Posterior vena cava (tissue), 2 donors: Measurements from ENCODE around the gene NINJ2. TPM values are rescaled to one million over a fixed set of nuclear protein-coding genes. Genes with fewer than 3 reads are reported as not detected.

Experiments used
- DNase-seq: peaks from one replicate; pipeline ENCODE4 v3.0.0-alpha.2; 2020; ENCODE audit warnings: low spot score
- intact Hi-C, 2 donors: fragments of 100-400 bp; cut with DNase I; formaldehyde crosslinking; loops; one replicate each; pipeline versions ENCODE4 v1.14.1 to v1.14.2; 2022 to 2023
- total RNA-seq, 2 donors: library from RNA; stranded (reverse); fragmentation: NEBNext Ultra II Directional; extraction: Animal tissue kit (Norgen Biotek cat#: 25700); gene quantifications; one replicate each; pipeline ENCODE4 v1.2.1, GENCODE V29; 2021
- donor health status: DM: yes; HTN: yes; CAD: no.
- donor health status: DM: yes; HTN: yes; CAD: no.

Gene NINJ2
- total RNA-seq, 2 donors from 2014 or later: 4.6 to 5.6 TPM

DNA sequence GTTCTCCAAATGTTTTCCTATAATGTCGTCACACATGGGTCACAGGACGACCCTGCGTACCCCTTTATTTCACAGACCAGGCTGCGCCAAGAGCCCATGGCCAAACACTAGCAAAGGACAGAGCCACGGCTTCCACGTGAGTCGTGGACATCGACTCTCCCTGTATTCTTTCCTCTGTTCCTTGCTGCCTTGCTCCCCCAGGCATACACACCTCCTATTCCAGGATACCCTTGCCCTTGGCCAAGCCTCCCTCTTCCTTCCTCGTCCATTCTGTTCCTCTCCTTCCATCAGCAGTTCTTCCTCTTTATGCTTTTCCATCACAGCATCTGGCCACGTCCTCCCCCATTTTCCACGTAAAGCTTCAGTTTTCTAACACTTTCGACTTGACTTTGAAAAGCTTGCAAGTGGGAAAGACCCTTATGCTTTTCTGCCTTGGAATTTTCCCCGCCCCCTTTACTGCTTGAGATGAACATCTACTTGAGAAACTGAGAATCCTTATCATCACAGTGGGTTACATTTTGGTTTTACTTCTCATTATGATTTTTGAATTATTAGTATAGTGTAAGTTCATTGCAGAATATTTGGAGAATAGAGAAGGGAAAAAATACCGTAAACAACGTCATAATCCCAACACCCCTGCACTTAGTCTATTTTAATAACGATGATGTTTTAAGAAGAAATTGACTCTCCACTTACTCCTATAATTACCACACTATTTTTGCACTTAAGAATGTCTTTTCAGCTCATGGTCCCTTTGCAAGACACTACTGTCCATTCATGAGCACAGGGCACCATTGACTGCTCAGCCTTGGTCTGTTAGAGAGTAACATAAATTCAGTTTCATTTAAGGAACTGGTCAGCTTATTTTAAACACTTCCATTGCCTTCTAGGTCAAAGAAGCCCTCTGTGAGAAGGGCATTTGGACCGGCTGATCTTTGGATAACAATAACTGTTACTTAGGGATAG is 15.8 kb upstream of the NINJ2 start:
- intact Hi-C loops: no loop called here
- no peak for DNase-seq

DNA sequence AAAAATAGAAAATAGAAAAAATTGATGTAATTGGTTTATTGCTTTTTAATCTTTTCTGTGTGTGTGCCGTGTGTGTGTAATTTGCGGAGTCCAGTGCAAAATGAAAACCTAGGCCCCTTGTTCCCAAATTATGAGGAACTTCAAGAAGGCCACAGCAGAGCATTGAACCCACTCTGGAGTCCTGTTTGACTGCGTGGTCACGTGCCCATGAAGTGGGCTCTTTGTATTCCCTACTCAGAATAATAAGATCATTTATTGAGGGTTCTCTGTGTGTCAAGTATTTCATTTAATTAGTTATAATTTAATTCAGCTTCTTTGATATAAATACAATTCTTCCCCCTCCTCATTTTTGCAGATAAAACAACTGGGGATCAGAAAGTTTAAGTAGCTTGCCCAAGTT is 12.3 kb upstream of the NINJ2 start:
- intact Hi-C loops: no loop called here
- DNase-seq: no peak

DNA sequence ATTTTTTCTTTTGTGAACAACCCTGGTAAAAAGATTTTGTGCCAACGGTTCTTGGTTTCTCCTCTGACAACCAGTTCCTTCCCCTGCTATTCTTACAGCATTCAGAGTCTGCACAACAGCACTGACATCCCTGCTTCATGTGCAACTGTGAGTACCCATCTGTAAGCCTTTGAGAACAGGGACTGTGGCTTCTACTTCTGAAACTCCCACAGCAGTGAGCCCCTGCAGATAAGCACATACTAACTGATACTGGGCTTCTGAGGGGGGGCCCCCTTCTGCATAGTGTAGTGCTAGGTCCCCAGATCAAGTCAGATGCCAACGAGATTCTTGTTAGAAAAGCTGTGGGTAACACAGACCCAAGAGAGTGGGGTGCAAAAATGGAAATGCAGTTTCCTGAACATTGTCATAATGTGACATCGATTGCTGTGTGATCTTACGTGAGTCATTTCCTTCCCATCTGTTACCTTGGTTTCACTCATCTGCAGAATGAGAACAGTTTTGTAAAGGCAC is 11.1 kb upstream of the NINJ2 start:
- no peak for DNase-seq
- intact Hi-C loops: no loop called here

DNA sequence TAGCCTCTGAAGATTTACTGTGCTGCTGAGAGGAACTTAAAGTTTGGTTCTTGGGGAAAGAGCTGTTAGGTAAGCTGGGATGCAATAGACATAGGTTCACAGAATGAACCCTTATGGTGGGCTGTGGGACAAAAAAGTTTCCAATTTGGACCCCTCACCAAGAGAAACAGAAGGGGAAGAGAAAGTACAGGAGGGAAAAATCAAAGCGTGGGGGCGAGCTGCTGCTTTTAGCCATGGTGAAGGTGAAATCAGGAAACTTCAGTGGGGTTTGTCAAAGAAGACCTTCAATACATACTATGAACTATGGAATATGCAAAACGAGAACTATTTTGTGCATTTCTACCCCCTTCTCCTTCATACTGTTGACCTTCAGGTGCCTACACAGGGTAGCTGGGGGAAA is 10.6 kb upstream of the NINJ2 start:
- DNase-seq: no peak
- intact Hi-C loops: no loop called here

DNA sequence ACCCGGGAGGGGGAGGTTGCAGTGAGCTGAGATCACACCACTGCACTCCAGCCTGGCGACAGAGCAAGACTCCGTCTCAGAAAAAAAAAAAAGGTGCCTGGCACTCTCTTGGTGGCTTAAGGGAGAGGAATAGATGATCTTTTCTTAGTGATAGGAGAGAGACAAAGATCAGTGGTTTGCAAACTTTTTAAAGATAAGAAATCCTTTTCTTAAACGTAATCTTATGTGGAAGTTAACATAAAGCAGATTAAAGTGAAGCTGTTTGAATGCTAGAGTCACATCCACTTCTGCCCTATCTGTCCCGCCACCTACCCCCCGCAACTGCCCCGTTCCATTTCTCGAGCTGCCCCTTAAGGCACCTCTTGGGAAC is 6.3 kb upstream of the NINJ2 start:
- no peak for DNase-seq
- intact Hi-C loops: no loop called here

DNA sequence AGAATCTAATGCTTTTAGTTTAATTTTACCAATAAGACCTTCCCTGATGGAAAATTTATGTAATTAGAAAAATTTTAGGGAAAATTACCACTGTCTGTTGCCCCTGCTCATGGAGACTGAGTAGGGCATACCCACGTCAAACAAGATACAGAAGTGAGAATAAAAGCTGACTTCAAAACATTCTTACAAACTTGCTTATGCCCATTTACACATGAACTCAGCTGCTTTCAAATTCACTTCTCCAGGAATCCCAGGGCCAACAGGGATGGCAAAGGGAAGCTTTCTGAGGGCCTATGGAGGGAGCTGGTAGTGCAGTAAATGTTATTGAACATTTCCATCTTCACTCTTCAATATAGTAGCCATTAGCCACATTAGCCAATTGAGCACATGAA is 4.8 kb upstream of the NINJ2 start:
- intact Hi-C loops: no loop called here
- no peak for DNase-seq

DNA sequence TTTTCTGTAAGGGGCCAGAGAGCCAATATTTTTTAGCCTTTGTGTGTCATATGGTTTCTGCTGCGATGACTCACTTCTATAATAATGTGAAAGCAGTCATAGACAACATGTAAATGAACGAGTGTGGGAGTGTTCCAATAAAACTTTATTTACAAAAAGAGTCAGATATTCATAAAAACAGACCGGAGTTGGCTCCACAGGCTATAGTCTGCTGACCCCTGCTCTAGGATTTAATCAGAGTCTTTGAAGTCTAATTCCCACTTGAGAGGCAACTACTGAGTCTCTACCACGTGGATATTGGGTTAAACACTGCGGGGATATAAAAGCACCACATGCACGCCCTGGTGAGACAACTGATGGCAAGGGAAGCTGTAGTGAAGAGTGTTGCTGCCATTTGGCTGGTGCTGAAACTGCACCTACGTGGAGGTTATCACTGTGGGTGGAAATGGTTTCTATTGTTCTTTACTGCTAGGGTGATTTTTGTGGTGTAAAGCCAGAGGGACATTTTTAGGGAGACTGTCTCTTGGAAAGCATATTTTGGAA is 3.6 kb upstream of the NINJ2 start:
- no peak for DNase-seq
- intact Hi-C loops: no loop called here

DNA sequence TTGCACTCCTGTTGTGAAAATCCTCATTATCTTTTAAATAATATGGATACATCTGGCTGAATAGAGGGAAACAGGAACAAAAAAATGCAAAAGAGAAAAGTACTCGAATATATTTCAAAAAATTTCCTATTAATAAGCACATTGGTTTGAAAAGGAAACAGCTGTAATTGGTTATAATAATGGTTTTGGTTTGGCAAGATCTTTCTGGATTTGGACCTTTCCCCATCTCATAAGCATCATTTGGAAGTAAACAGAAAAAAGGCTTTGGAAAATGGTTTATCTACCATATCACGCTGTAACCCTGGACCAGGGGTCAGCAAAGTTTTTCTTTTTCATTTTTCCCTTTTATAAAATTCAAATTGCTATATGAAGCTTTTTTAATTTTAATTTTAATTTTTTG is 2.8 kb upstream of the NINJ2 start:
- intact Hi-C loops: no loop called here

DNA sequence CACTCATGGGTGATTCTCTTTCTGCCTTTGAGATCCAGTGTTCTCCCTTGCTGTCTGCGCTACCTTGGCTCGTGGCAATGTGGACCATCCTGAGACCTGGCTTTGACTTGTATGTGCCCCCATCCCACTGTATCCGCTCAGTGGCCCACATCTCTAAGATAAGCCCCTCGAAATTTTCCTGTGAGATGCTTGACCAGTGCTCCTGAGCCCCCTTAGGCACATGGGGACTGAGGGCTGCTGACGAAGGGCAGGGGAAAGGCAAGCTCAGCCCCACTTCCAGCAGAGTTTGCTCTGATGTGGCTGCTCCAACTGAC is 1.5 kb upstream of the NINJ2 start:
- intact Hi-C loops: loop anchor here in 1 of 2 donors (1.0 kb wide), 1 partner anchor 17 kb away; no protein-coding TSS in a partner anchor
- DNase-seq: no peak

More for the DNA sequence above, 2.8 kb upstream of the NINJ2 start:
- DNase-seq: no peak

DNA sequence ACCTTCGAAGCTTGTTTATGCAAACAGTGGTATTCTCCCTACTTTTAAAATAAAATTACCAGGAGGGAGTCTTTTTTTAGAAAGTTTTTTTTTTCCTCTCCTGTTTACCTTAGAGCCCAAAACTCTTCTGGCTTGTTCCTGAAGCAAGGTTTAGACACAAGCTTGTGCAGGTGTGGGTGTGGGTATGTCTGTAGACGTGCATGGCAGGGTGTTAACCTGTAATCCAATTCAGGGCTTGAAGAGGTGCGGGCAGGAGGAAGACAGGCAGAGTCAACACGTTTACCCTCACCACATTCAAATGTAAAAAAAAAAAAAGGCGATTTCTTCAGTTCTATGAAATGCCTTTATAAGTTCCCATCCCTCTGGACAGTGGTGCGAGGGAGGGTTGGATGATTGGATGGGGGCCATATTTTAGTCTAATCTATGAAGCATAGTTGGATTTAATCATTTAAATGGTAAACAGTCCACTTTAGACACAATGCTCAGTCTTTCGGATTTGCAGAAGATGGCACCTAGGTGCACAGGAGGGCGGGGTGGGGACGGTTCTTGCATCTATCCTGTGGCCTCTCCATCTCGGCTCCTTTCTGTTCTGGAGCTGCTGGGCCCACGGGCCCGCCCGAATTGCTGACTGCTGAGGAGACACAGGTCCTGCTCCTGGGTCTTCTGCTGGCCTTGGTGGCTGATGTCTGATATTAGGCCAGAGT is 982 bp upstream of the NINJ2 start:
- no peak for DNase-seq
- intact Hi-C loops: loop anchor here in 1 of 2 donors (1.0 kb wide), 1 partner anchor 17 kb away; no protein-coding TSS in a partner anchor

DNA sequence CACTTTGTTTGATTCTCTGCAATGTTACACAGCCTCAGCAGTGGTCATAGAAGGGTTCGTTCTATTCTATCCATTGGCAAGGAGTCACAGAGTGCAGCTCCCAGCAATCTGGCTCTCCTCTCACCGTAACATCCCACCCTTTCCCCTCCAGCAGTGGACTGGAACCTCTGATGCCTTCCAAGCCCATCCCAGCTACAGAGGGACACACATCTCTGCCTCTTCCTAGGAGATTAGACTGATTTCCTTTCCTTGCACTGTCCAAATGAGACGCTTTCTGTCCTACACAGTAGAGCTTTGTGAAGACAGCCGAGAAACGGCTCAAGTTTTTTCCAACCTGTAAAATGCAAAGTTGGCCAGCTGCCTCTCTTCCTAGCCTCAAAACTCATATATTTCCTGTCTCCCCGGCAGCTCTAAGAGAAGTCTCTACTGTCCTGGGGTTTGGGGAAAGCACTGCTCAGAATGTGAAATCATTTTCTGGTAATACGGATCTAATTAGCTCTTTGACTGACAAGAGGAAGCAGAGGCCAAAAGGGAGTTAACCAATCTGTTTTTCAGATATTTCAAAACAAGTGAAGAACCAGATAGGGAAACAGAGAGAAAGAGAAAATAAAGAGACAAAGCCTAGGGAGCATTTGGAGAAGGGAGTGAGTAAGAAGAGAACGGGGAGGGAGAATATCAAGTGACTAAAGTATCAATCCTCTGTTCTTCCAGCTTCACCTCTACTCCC is 516 bp downstream of the NINJ2 start:
- intact Hi-C loops: no loop called here
- DNase-seq: no peak

DNA sequence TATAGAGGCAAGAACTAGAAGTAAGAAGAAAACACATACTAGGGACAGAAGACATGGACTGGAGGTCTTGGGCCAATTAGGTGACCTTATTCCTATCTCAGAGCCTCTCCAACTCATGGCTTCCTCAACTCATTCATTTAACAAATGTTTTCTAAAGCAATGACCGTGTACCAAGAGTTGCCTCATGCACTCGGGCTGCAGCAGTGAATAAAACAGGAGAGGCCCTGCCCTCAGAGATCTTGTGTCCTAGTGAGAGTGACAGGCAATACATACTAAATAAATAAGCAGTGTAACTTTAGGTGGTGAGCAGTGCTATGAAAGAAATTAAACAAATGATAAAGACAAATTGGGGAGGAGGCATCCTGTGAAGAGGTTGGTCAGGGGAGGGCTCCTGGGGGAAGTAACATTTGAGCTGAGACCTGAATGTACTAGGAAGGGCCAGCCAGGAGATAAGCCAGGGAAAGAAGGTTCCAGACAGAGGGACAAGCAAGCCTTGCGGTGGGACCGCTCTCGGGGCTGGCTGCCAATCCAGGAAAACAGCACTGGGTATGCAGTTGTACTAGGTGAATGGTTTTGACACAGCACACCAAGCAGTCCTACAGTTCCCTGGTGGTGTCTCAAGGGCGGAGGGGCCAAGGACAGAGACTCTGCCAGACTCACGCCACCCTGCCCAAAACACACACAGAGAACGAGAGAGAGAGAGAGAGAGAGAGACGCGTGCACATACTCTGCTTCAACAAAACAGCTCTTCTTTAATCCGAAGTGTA is 1.3 kb downstream of the NINJ2 start:
- no peak for DNase-seq
- intact Hi-C loops: no loop called here

DNA sequence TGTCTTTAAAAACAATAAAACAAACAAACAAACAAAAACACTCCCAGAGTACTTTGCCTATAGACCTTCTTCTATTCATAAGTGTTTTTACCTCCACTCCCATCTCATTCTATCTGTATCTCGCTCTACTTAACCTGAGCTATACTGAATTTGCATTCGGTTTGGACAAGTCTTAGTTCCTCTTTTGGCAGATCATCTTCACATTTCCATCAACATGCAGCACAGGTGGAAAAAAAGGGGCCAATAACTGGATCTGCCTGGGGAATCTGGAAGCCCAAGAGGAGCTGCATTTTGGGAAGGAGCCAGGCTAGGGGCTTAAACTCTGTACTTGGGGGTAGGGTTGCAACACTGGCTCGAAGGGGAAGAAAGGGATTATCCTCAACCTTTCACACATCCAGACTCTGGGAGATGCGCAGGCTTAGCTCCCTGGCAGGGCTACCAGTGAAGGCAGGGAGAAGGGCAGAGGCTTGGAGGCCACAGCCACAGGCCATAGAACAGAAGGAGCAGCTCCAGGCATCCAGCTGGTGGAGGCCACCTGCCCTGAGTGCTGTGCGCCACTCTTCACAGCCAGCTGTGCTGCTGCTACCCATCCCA is 4.1 kb downstream of the NINJ2 start:
- intact Hi-C loops: loop anchor here in 1 of 2 donors (10.0 kb wide), 1 partner anchor 306 kb away; no protein-coding TSS in a partner anchor
- no peak for DNase-seq

DNA sequence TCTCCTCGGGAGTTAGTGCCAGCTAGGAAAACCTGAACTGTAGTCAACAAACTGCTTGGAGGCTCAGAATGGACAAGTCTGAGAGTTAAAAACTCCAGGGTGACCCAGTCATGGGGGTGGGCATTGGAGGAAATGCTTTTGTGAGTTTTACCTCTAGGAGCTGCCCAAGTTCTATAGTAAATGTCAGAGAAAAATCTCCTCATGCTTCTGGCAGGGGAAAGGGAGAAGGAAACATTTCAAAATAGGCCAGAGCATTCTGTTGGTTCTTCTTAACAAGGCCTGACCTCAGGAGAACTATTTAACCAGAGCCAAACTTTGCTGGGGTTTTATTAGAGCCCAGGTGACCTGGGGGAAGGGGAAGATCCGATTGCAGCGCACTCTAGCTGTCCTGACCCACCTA is 12.3 kb downstream of the NINJ2 start:
- intact Hi-C loops: loop anchor here in 1 of 2 donors (10.0 kb wide), 1 partner anchor 314 kb away; no protein-coding TSS in a partner anchor

DNA sequence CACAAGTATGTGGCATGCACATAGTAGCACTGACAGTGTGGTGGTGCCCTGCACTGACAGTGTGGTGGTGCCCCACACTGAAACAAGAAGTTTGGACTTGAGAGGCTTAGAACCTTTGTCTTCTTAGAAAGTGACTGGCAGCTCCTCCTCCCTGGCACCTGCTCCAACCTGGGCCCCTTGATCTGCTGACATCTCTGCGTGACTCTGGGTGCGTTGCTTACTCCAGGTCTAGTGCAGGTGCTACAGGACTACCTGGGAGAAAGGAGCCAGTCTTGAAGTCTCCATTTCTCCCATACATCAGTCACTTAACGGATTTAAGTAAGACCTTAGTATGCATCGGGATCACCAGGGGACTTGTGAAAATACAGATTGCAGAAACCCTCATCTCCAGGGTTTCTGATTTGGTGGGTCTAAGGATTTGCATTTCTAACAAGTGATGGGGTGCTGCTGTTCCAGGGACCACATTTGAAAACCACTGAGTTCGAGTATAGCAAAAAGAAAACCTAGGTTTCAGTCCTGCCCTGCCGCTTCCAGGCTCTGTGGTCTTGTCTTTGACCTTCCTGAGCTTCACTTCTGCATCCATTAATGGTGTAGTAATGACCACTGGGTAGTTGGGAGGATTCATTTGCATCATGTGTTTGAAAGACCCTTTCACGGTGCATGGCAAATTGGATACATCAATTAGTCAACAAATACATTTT is 15.7 kb downstream of the NINJ2 start:
- no peak for DNase-seq
- intact Hi-C loops: loop anchor here in 1 of 2 donors (1.0 to 10.0 kb wide), 2 partner anchors 17 to 73 kb away; no protein-coding TSS in a partner anchor

More for the DNA sequence above, 12.3 kb downstream of the NINJ2 start:
- DNase-seq: peak; percentile 34

DNA sequence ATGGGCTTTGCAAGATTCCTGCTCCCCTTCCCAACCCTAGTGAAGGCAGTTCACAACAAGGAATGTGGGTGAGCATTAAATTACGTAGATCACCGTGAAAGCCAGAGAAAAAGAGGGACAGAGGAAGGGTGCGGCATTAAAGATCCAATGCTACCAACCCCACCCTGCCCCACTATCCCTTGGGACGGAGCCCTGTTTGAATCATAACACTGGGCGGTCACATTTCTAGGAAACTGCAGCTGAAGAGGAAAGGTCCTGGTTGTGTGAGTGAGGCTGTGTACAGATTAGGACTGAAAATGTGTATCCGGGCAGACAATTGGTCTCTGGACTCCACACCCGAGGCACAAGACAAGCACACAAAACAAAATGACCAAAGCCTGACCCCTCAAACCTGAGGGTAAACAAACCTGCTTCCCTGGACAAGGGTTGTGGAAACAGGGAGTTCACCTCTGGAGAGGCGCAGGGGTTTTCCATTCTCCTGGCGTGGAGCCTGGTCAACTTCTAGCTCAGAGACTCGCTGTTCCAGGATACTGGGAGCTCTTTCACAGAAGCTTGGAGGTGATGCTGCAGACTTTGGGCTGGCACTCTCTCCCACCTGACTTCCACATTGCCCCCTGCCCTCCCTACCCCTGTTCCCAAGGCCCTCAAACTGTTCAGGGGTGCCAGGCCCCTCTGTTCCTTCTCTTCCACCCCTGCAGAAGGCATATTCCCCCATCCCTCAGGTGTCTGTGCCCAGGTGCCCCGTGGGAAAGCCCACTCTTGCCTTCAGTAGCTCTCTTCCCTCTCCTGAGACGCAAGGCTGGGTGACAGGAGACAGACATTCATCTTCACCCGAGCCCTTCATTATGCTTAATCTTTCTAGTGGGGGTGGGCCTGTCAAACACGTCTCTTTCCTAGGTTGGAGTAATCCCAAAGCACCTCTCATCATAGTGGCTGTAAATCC is 16.5 kb downstream of the NINJ2 start:
- peak; percentile 87 for DNase-seq
- intact Hi-C loops: loop anchor here in 1 of 2 donors (1.0 to 10.0 kb wide), 2 partner anchors 18 to 72 kb away; no protein-coding TSS in a partner anchor
